Measurements from ENCODE around the gene EHHADH. TPM values are rescaled to one million over a fixed set of nuclear protein-coding genes. Genes with fewer than 3 reads are reported as not detected.

EHHADH gene
- total RNA-seq, 1 experiment from 2014 or later, result 8.4 TPM

DNA sequence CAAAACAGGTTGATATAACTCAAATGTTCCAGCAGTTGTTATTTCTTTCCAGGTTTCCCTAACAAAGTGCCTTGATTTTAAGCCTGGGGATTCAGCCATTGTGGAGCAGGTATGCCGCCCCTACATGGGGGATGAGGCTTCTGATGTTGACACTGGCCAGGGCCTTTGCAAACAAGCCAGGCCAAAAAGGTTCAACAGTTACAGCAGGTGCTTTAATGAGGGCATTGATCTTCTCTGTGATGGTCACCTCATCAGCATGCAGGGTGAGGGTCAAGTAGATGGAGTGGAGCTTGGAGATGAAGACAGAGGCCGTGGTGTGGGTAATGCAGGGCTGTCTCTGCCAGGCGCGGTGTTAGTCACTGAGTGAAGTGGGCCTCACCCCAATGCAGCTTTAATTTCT, 22.6 kb upstream of the EHHADH start:
- Histone ChIP-seq H3K36me3 (ENCODE audit: low read depth) (no peaks in the 10 kb centered on the region), H3K4me3 (no peak overlapping the region), H3K9me2 (ENCODE audit: insufficient read depth) (peaks cover 6% of the 10 kb centered on the region; the same call in 1 of the 2 replicates), H3K27me3 (ENCODE audit: insufficient read depth, low read depth) (no peaks in the 10 kb centered on the region), H3K9me3 (ENCODE audit: insufficient read depth, low read depth) (peaks cover 10% of the 10 kb centered on the region), H2AFZ (no peak overlapping the region), H3K27ac (no peak overlapping the region), H4K20me1 (ENCODE audit: insufficient read depth) (no peaks in the 10 kb centered on the region), H3F3A (ENCODE audit: insufficient read depth, low read depth) (peaks cover 2% of the 10 kb centered on the region; the same call in 1 of the 2 replicates), H3K4me2 (no peak overlapping the region), H3K4me1 (replicated peaks; ENCODE audit: insufficient read depth) (no peaks in the 10 kb centered on the region), H3K79me2 (ENCODE audit: low read depth) (no peaks in the 10 kb centered on the region)
- intact Hi-C loops (cut with micrococcal nuclease; ENCODE audit: unreplicated experiment), result no loop called here
- CTCF ChIA-PET, result no interaction called here
- TF ChIP-seq, protein P1, sequence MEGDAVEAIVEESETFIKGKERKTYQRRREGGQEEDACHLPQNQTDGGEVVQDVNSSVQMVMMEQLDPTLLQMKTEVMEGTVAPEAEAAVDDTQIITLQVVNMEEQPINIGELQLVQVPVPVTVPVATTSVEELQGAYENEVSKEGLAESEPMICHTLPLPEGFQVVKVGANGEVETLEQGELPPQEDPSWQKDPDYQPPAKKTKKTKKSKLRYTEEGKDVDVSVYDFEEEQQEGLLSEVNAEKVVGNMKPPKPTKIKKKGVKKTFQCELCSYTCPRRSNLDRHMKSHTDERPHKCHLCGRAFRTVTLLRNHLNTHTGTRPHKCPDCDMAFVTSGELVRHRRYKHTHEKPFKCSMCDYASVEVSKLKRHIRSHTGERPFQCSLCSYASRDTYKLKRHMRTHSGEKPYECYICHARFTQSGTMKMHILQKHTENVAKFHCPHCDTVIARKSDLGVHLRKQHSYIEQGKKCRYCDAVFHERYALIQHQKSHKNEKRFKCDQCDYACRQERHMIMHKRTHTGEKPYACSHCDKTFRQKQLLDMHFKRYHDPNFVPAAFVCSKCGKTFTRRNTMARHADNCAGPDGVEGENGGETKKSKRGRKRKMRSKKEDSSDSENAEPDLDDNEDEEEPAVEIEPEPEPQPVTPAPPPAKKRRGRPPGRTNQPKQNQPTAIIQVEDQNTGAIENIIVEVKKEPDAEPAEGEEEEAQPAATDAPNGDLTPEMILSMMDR (conservative IDR thresholded peaks at IDR 0.05), result no peak
- no peak for TF ChIP-seq EZH2 (IDR thresholded peaks at IDR 0.05; ENCODE audit: low read depth)
- POLR2A ChIA-PET (ENCODE audit: unreplicated experiment), result interaction anchor here (0.5 kb wide), 1 partner anchor 437 kb away, joined by 4 read pairs; no protein-coding TSS in a partner anchor
- DNase-seq, result no peak
- BruUV-seq (replicated peaks), result no TSS peak

DNA sequence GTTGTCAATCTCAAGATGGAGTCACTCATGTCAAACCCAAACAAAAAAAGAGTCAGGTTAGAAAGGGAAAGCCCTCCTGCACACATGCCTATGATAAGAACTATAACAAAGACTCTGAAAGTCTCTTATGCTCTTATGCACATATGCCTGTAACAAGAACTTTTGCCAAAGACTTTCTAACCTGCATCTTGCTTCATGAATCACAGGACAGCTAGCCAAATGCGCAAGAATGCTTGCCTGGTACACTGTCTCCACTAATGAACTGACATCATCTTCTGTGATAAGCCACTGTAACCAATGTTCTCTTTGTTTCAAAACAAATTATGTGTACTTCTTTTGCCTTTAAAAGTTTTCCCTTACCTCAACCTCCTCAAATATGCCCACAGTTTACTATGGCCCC, 18.2 kb upstream of the EHHADH start:
- Histone ChIP-seq H2AFZ (no peak overlapping the region), H3K9me3 (ENCODE audit: insufficient read depth, low read depth) (peaks cover 4% of the 10 kb centered on the region; the same call in 1 of the 2 replicates), H3F3A (ENCODE audit: insufficient read depth, low read depth) (no peaks in the 10 kb centered on the region), H3K4me2 (no peak overlapping the region), H3K27ac (no peak overlapping the region), H3K27me3 (ENCODE audit: insufficient read depth, low read depth) (no peaks in the 10 kb centered on the region), H3K4me3 (no peak overlapping the region), H3K36me3 (ENCODE audit: low read depth) (no peaks in the 10 kb centered on the region), H4K20me1 (ENCODE audit: insufficient read depth) (no peaks in the 10 kb centered on the region), H3K79me2 (ENCODE audit: low read depth) (no peaks in the 10 kb centered on the region), H3K9me2 (ENCODE audit: insufficient read depth) (no peaks in the 10 kb centered on the region; the same call in 1 of the 2 replicates), H3K4me1 (replicated peaks; ENCODE audit: insufficient read depth) (no peaks in the 10 kb centered on the region)
- TF ChIP-seq, protein P1 (conservative IDR thresholded peaks at IDR 0.05), result no peak
- TF ChIP-seq EZH2 (IDR thresholded peaks at IDR 0.05; ENCODE audit: low read depth), result no peak
- DNase-seq, result no peak
- intact Hi-C loops (cut with micrococcal nuclease; ENCODE audit: unreplicated experiment), result no loop called here
- ChIA-PET POLR2A (ENCODE audit: unreplicated experiment) (no interaction called here), CTCF (no interaction called here)
- BruUV-seq (replicated peaks), result no TSS peak

DNA sequence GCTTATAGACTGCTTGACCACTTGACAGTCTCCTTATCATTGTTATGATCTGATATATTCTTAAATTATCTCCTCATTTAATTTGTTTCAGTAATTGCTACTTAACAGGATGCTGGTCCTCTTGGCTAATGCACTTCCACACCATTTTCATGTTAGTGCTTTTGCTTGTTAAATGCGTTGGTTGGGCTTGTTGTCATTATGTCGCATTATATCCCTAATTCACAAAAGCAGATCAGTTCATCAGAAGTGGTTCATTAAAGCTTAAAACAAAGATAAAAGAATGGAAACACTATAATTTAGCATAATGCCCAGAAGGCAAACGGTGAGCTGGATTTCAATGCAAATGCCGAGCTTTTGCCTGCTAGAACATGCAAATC, 17.1 kb upstream of the EHHADH start:
- H3K9me3 ChIP-seq (ENCODE audit: insufficient read depth, low read depth), result 0 out of 2 replicates have a peak, but pooled peaks cover 4% of the 10 kb centered on the region
- ChIA-PET POLR2A (ENCODE audit: unreplicated experiment) (no interaction called here), CTCF (no interaction called here)
- no TSS peak for BruUV-seq (replicated peaks)
- TF ChIP-seq, protein P1 (conservative IDR thresholded peaks at IDR 0.05), result no peak
- TF ChIP-seq EZH2 (IDR thresholded peaks at IDR 0.05; ENCODE audit: low read depth), result no peak
- no peak overlapping the region for H3K27ac ChIP-seq
- H4K20me1 ChIP-seq (ENCODE audit: insufficient read depth), result no peaks in the 10 kb centered on the region
- H3F3A ChIP-seq (ENCODE audit: insufficient read depth, low read depth), result no peaks in the 10 kb centered on the region
- H3K27me3 ChIP-seq (ENCODE audit: insufficient read depth, low read depth), result no peaks in the 10 kb centered on the region
- H3K79me2 ChIP-seq (ENCODE audit: low read depth), result no peaks in the 10 kb centered on the region
- no peaks in the 10 kb centered on the region for H3K4me1 ChIP-seq (replicated peaks; ENCODE audit: insufficient read depth)
- H2AFZ ChIP-seq, result no peak overlapping the region
- DNase-seq, result no peak
- intact Hi-C loops (cut with micrococcal nuclease; ENCODE audit: unreplicated experiment), result no loop called here
- no peaks in the 10 kb centered on the region for H3K36me3 ChIP-seq (ENCODE audit: low read depth)
- no peaks in the 10 kb centered on the region; the same call in 1 of the 2 replicates for H3K9me2 ChIP-seq (ENCODE audit: insufficient read depth)
- no peak overlapping the region for H3K4me3 ChIP-seq
- H3K4me2 ChIP-seq, result no peak overlapping the region

All from PC-9 (cell line).